ENCODE measurements around the gene CRYM. TPM values are rescaled to one million over a fixed set of nuclear protein-coding genes. Genes with fewer than 3 reads are reported as not detected.

Gene CRYM
- total and polyA plus RNA-seq, 4 donors: 2.3 to 7.8 (median 7.0) TPM

- Histone ChIP-seq H3K27ac (ENCODE audit: low read depth in 1 of 2, low read length in 2 of 2) (no peak overlapping the region), H3K36me3 (ENCODE audit: control insufficient read depth in 4 of 4, insufficient read depth in 3 of 4, low read depth in 1 of 4, low read length in 3 of 4) (no peaks in the 10 kb centered on the region), H3K27me3 (ENCODE audit: control insufficient read depth in 4 of 4, insufficient read depth in 4 of 4, low read length in 3 of 4) (no peaks in the 10 kb centered on the region), H3K9me3 (ENCODE audit: control insufficient read depth in 4 of 4, low read length in 3 of 4) (no peaks in the 10 kb centered on the region), H3K9ac (ENCODE audit: low read depth in 1 of 2, low read length in 2 of 2) (no peak overlapping the region), H3K4me1 (ENCODE audit: control insufficient read depth in 4 of 4, insufficient read depth in 4 of 4, low read length in 3 of 4) (peaks cover 0 to 2% (median 0%) of the 10 kb centered on the region in 4 donors), H3K4me3 (ENCODE audit: low read depth in 1 of 3, low read length in 3 of 3) (no peak overlapping the region)
- no peak for TF ChIP-seq EGR1 (IDR thresholded peaks at IDR 0.05; ENCODE audit: low read depth in 2 of 2)
- TF ChIP-seq NR2F2 (IDR thresholded peaks at IDR 0.05): no peak
- TF ChIP-seq SP1 (IDR thresholded peaks at IDR 0.05): no peak
- no peak for TF ChIP-seq FOXA2 (IDR thresholded peaks at IDR 0.05)
- TF ChIP-seq HNF4A (conservative IDR thresholded peaks at IDR 0.05): no peak
- TF ChIP-seq ZBTB33 (IDR thresholded peaks at IDR 0.05): no peak
- TF ChIP-seq YY1 (IDR thresholded peaks at IDR 0.05): no peak
- no peak for TF ChIP-seq CTCF (IDR thresholded peaks at IDR 0.05; ENCODE audit: low read depth, low read length, missing input control)
- TF ChIP-seq RXRA (IDR thresholded peaks at IDR 0.05): no peak
- no peak for TF ChIP-seq JUND (IDR thresholded peaks at IDR 0.05)
- TF ChIP-seq REST (IDR thresholded peaks at IDR 0.05): no peak
- no peak for TF ChIP-seq TAF1 (conservative IDR thresholded peaks at IDR 0.05)
- TF ChIP-seq MAX (IDR thresholded peaks at IDR 0.05): no peak
- no peak for TF ChIP-seq FOXA1 (IDR thresholded peaks at IDR 0.05)
- TF ChIP-seq ATF3 (IDR thresholded peaks at IDR 0.05): no peak
- TF ChIP-seq RAD21 (IDR thresholded peaks at IDR 0.05): no peak
- no peak for TF ChIP-seq GABPA (IDR thresholded peaks at IDR 0.05 in 1 of 2, conservative IDR thresholded peaks at IDR 0.05 in 1 of 2)
- no peak for TF ChIP-seq HNF4G (IDR thresholded peaks at IDR 0.05)
- no peak for DNase-seq (ENCODE audit: low spot score)
These were observed 50.2 kb downstream of the CRYM start for GRCh38 chr16:21227866-21228265.

Measured in liver (tissue), 9 donors.